GM12878 (cell line): ENCODE measurements around the gene DOP1A. TPM values are rescaled to one million over a fixed set of nuclear protein-coding genes. Genes with fewer than 3 reads are reported as not detected.

Source experiments
- ATAC-seq: fragments of 200-7000 bp; cut with Tn5 transposase; 3 replicates; pipeline ENCODE4 v1.9.1; 2020; ENCODE audit warnings: mild to moderate bottlenecking, moderate library complexity
- BruUV-seq: library from RNA; stranded (reverse); fragments of 400-500 nt; replicated peaks from 2 replicates; lab custom pipeline; 2021; lab: Mats Ljungman, UMichigan
- CTCF ChIA-PET: fragments of 300-600 bp; sonication (Branson Sonifier 250); formaldehyde crosslinking; extraction: SDS; loops from one replicate; lab custom pipeline; 2021; ENCODE audit warnings: inconsistent platforms; lab: Yijun Ruan, JAX
- POLR2A ChIA-PET: fragments of 350-600 bp; formaldehyde crosslinking; extraction: SDS; loops from one replicate; lab custom pipeline; 2021; ENCODE audit warnings: inconsistent platforms; lab: Charles Lee
- RAD21 ChIA-PET: fragments of 300-600 bp; sonication (Branson Sonifier 250); formaldehyde crosslinking; loops from one replicate; lab custom pipeline; 2023; ENCODE audit warnings: antibody characterized with exemption; ENCODE audit not compliant: unreplicated experiment; lab: Charles Lee
- SMC1A ChIA-PET: fragments of 300-600 bp; sonication (Branson Sonifier 250); formaldehyde crosslinking; loops from one replicate; lab custom pipeline; 2023; ENCODE audit not compliant: unreplicated experiment, uncharacterized antibody; lab: Charles Lee
- DNase-seq: peaks from one replicate; pipeline ENCODE4 v3.0.0-alpha.2; 2011; ENCODE audit warnings: low read depth, low spot score
- FAIRE-seq: peaks from 3 replicates; lab custom pipeline; 2011; peaks lifted over from hg19 to GRCh38; lab: Jason Lieb, UNC
- H2AFZ ChIP-seq: 2 replicates; pipeline ENCODE4 v1.6.0; 2011; ENCODE audit warnings: low read depth, low read length, control low read depth; ENCODE audit not compliant: control insufficient read depth
- H3K27ac ChIP-seq: 2 replicates; pipeline ENCODE4 v1.5.1; 2011; ENCODE audit warnings: control low read depth; ENCODE audit not compliant: control insufficient read depth, insufficient read depth
- H3K27me3 ChIP-seq, 2 experiments: replicated peaks in 1 of 2; 2 replicates each; pipeline versions ENCODE4 v1.6.0 to v1.6.1; 2011; ENCODE audit warnings: low read length in 1 of 2; ENCODE audit not compliant: control insufficient read depth in 2 of 2, insufficient read depth in 2 of 2
- H3K36me3 ChIP-seq, 2 experiments: 2 replicates each; pipeline ENCODE4 v1.5.1; 2011; ENCODE audit warnings: low read length in 1 of 2; ENCODE audit not compliant: control insufficient read depth in 2 of 2, insufficient read depth in 2 of 2
- H3K4me1 ChIP-seq: 2 replicates; pipeline ENCODE4 v1.6.1; 2011; ENCODE audit warnings: mild to moderate bottlenecking, low read length, moderate library complexity, mixed read lengths; ENCODE audit not compliant: control insufficient read depth, insufficient read depth
- H3K4me2 ChIP-seq: 2 replicates; pipeline ENCODE4 v1.6.0; 2011; ENCODE audit warnings: control low read depth; ENCODE audit not compliant: control insufficient read depth, insufficient read depth
- H3K4me3 ChIP-seq: fragments of 200-600 bp; sonication (generic); 2 replicates; pipeline ENCODE4 v1.5.1; 2016
- H3K79me2 ChIP-seq: 2 replicates; pipeline ENCODE4 v1.6.0; 2011; ENCODE audit warnings: low read length; ENCODE audit not compliant: control insufficient read depth, insufficient read depth
- H3K9ac ChIP-seq: 2 replicates; pipeline ENCODE4 v1.8.0; 2011; ENCODE audit warnings: low read length, control low read depth, mixed read lengths; ENCODE audit not compliant: control insufficient read depth, insufficient read depth
- H3K9me3 ChIP-seq: replicated peaks from 3 replicates; pipeline ENCODE4 v1.5.1; 2011; ENCODE audit warnings: mild to moderate bottlenecking, low read length; ENCODE audit not compliant: control insufficient read depth, insufficient read depth
- H4K20me1 ChIP-seq: 2 replicates; pipeline ENCODE4 v1.6.0; 2011; ENCODE audit not compliant: control insufficient read depth, insufficient read depth
- BCL11A ChIP-seq: IDR thresholded peaks from 2 replicates; pipeline ENCODE4 v1.6.1; 2011; ENCODE audit warnings: low read depth, low read length
- E2F4 ChIP-seq: IDR thresholded peaks from 2 replicates; pipeline ENCODE4 v1.6.1; 2012; ENCODE audit warnings: low read depth, low read length, improper control_type of control experiment
- EZH2 ChIP-seq: IDR thresholded peaks from 2 replicates; pipeline ENCODE4 v1.6.1; 2012; ENCODE audit warnings: low read depth, mild to moderate bottlenecking, control low read depth, inconsistent platforms, low read length, borderline replicate concordance; ENCODE audit not compliant: control insufficient read depth
- KAT2A ChIP-seq: conservative IDR thresholded peaks from 2 replicates; pipeline ENCODE4 v1.6.1; 2011; ENCODE audit warnings: low read depth, low read length; ENCODE audit not compliant: control insufficient read depth
- SIX5 ChIP-seq: IDR thresholded peaks from 2 replicates; pipeline ENCODE4 v1.6.1; 2011; ENCODE audit warnings: mild to moderate bottlenecking, low read depth, low read length, moderate library complexity; ENCODE audit not compliant: severe bottlenecking
- SPI1 ChIP-seq: IDR thresholded peaks from 2 replicates; pipeline ENCODE4 v1.6.1; 2011; ENCODE audit warnings: low read depth, mild to moderate bottlenecking, low read length, moderate library complexity, borderline replicate concordance; ENCODE audit not compliant: insufficient read depth
- SRF ChIP-seq, 2 experiments: IDR thresholded peaks; 2 replicates each; pipeline ENCODE4 v1.6.1; 2011; ENCODE audit warnings: low read depth in 2 of 2, low read length in 2 of 2, mild to moderate bottlenecking in 1 of 2, moderate library complexity in 1 of 2
- SUPT20H ChIP-seq: IDR thresholded peaks from 2 replicates; pipeline ENCODE4 v1.6.1; 2011; ENCODE audit warnings: low read depth, mild to moderate bottlenecking, low read length, moderate library complexity, borderline replicate concordance; ENCODE audit not compliant: control insufficient read depth
- ZSCAN29 ChIP-seq: fragments of 450-650 bp; IDR thresholded peaks from 2 replicates; pipeline ENCODE4 v1.6.1; 2017; ENCODE audit warnings: mild to moderate bottlenecking, moderate library complexity
- WGBS: methylation state at CpG from one replicate; pipeline ENCODE4 v1.1.6; 2016; ENCODE audit warnings: low lambda C conversion rate; ENCODE audit not compliant: insufficient replicate concordance, insufficient coverage; ENCODE audit errors: missing lambda C conversion rate; 5-methylcytosine and 5-hydroxymethylcytosine counted together
- in situ Hi-C: fragments of 300-500 bp; cut with MboI; formaldehyde crosslinking; loops from 9 replicates; pipeline ENCODE4 v1.14.3; 2018; ENCODE audit warnings: mixed read lengths
- intact Hi-C: fragments of 100-400 bp; cut with micrococcal nuclease; formaldehyde crosslinking; loops from one replicate; pipeline ENCODE4 v1.14.2; 2022; ENCODE audit not compliant: unreplicated experiment
- polyA plus RNA-seq, 11 experiments: library from polyadenylated mRNA; depleted of rRNA in 4 of 11; unstranded in 6 of 11; stranded (reverse) in 5 of 11; fragments of >200 nt; fragmentation: Nextera tagmentation in 4 of 11; fragmentation: Illumina TruSeq in 1 of 11; extraction: Ambion mirVana in 4 of 11; extraction: Trizol in 1 of 11; gene quantifications; 1 replicate in 1 of 11; 2 replicates in 10 of 11; pipeline versions ENCODE4 v1.2.1 to v1.2.3, GENCODE V29; 2011 to 2016; ENCODE audit warnings: inconsistent platforms in 2 of 11, missing spikeins in 2 of 11, low read depth in 1 of 11
- total RNA-seq, 4 experiments: library from RNA; depleted of rRNA in 3 of 4; stranded (reverse); fragments of >200 nt in 3 of 4; fragmentation: Illumina TruSeq in 1 of 4; extraction: Trizol in 1 of 4; gene quantifications; 2 replicates each; pipeline versions ENCODE4 v1.2.1 to v1.2.3, GENCODE V29; 2013 to 2021
- TF ChIP-seq, protein P1 (sequence below): fragments of 450-650 bp; IDR thresholded peaks from 2 replicates; pipeline ENCODE4 v1.6.1; 2017; ENCODE audit warnings: low read depth, mild to moderate bottlenecking, moderate library complexity
- TF ChIP-seq, protein P2 (sequence below): IDR thresholded peaks from 2 replicates; pipeline ENCODE4 v1.6.1; 2011; ENCODE audit warnings: low read depth, mild to moderate bottlenecking, low read length, moderate library complexity, borderline replicate concordance; ENCODE audit errors: extremely low read depth
- TF ChIP-seq, protein P3 (sequence below): fragments of 450-650 bp; IDR thresholded peaks from 2 replicates; pipeline ENCODE4 v1.6.1; 2018; ENCODE audit warnings: borderline replicate concordance, mild to moderate bottlenecking; ENCODE audit not compliant: partially characterized antibody

Gene DOP1A
- total and polyA plus RNA-seq, 10 of the 15 experiments (the other 5 are each of a cell fraction or from before 2014, with no cell fraction given): 1.9 to 22.9 (median 10.3) TPM

DNA sequence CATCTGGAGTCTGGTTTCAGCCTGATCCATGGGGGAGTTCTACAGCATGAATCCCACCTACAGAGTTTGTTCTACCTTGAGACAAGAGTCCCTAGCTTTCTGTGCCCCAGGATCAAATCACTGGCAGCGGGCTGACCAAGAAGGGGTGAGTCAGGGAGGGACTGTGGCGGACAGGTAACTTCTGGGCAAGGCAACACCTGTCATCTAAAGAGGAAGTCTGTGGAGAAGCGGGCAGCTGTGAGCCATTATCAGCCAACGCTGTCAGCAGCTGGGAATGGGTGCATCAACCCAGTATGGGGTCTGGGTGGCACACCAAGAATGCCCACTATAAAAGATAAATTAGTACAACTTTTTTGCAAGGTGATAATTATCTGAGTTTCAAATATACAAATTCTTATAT lies 47.7 kb upstream of the DOP1A start:
- Histone ChIP-seq H4K20me1 (no peaks in the 10 kb centered on the region), H3K79me2 (no peaks in the 10 kb centered on the region), H3K9ac (no peak overlapping the region), H3K27me3 (no peaks in the 10 kb centered on the region), H3K4me1 (no peaks in the 10 kb centered on the region), H2AFZ (no peak overlapping the region), H3K9me3 (no peaks in the 10 kb centered on the region), H3K36me3 (peaks cover 0 to 3% of the 10 kb centered on the region in 2 experiments; a peak in 2 of 4 replicates), H3K4me2 (no peak overlapping the region), H3K4me3 (no peak overlapping the region), H3K27ac (no peak overlapping the region)
- TF ChIP-seq SUPT20H (no peak), ZSCAN29 (no peak), SRF (IDR thresholded peaks at IDR 0.05; ENCODE audit: low read depth in 2 of 2, low read length in 2 of 2) (no peak), BCL11A (no peak), SIX5 (no peak), SPI1 (no peak), E2F4 (no peak), EZH2 (no peak), KAT2A (no peak)
- TF ChIP-seq, protein P1, sequence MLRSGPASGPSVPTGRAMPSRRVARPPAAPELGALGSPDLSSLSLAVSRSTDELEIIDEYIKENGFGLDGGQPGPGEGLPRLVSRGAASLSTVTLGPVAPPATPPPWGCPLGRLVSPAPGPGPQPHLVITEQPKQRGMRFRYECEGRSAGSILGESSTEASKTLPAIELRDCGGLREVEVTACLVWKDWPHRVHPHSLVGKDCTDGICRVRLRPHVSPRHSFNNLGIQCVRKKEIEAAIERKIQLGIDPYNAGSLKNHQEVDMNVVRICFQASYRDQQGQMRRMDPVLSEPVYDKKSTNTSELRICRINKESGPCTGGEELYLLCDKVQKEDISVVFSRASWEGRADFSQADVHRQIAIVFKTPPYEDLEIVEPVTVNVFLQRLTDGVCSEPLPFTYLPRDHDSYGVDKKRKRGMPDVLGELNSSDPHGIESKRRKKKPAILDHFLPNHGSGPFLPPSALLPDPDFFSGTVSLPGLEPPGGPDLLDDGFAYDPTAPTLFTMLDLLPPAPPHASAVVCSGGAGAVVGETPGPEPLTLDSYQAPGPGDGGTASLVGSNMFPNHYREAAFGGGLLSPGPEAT: no peak
- TF ChIP-seq, protein P2, sequence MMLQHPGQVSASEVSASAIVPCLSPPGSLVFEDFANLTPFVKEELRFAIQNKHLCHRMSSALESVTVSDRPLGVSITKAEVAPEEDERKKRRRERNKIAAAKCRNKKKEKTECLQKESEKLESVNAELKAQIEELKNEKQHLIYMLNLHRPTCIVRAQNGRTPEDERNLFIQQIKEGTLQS: no peak
- TF ChIP-seq, protein P3, sequence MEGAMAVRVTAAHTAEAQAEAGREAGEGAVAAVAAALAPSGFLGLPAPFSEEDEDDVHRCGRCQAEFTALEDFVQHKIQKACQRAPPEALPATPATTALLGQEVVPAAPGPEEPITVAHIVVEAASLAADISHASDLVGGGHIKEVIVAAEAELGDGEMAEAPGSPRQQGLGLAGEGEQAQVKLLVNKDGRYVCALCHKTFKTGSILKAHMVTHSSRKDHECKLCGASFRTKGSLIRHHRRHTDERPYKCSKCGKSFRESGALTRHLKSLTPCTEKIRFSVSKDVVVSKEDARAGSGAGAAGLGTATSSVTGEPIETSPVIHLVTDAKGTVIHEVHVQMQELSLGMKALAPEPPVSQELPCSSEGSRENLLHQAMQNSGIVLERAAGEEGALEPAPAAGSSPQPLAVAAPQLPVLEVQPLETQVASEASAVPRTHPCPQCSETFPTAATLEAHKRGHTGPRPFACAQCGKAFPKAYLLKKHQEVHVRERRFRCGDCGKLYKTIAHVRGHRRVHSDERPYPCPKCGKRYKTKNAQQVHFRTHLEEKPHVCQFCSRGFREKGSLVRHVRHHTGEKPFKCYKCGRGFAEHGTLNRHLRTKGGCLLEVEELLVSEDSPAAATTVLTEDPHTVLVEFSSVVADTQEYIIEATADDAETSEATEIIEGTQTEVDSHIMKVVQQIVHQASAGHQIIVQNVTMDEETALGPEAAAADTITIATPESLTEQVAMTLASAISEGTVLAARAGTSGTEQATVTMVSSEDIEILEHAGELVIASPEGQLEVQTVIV: no peak
- in situ Hi-C loops (no loop called here), intact Hi-C loops (no loop called here)
- FAIRE-seq (no peak), DNase-seq (no peak), ATAC-seq (no peak)
- POLR2A ChIA-PET: no interaction called here
- no TSS peak for BruUV-seq
- 89% methylated on average over 4 of the region's 4 CpGs for WGBS
- SMC1A ChIA-PET: interaction anchor here (0.8 kb wide), 1 partner anchor 38 kb away, joined by 3 read pairs; no protein-coding TSS in a partner anchor
- CTCF ChIA-PET: no interaction called here
- RAD21 ChIA-PET: no interaction called here
